HG03521 (cell line): ENCODE data around the gene PPFIBP1.
"Not testable (repeated sequence)": the region's sequence is repeated elsewhere in the genome, so short reads cannot be mapped to it uniquely, and the experiment has no call there.

ENCODE experiments used
- ATAC-seq: cut with Tn5 transposase; IDR thresholded peaks from one replicate; pipeline ENCODE4 v1.9.1; 2021; ENCODE audit warnings: mild to moderate bottlenecking, moderate library complexity; ENCODE audit not compliant: unreplicated experiment

PPFIBP1 gene

DNA sequence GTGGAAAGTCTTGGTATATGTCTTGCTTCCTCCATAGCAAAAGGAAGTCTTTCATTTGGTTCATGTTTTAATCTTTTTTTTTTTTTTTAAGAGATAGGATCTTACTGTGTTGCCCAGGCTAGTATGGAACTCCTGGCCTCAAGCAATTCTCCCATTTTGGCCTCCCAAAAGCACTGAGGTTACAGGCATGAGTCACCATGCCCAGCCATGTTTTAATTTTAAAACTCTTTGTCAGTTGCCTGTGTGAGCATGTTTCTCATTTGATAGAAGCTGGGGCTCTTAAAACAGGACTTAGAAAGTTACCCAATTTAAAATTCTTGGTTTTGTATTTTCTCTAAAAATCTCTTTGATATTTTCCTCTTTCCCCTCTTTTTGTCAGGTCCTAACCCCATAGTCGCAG lies 127.2 kb downstream of the PPFIBP1 start:
- no peak for ATAC-seq

DNA sequence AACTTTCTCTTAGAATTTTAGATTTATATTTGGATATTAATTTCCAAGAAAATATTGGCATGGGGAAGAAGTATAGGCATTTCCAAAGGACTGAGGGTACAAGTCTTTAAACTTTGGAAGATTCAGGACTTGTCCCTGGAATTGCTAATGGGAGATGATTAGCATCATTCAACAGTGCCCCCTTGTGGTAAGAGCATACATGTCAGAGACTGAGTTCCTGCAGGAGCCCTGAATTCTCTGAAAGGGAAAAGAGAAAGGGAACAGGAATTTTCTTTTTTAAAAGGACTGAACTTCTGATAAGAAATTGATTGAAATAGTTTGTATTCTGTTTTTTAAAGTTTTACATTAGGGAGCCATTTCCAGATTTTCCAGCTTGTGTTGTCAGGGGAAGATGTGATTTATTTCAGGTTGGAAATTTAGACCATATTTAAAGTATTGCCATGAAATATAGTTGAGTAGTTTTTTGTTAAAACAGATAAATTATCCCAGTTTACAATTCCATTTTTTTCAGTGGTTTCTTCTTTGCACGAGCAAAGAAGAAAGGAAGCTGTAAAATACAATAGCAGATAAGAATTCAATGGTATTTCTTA lies 128.3 kb downstream of the PPFIBP1 start:
- ATAC-seq = no peak

- ATAC-seq = no peak
Observed at GRCh38 chr12:27653661-27654060, 129.7 kb downstream of the PPFIBP1 start.

DNA sequence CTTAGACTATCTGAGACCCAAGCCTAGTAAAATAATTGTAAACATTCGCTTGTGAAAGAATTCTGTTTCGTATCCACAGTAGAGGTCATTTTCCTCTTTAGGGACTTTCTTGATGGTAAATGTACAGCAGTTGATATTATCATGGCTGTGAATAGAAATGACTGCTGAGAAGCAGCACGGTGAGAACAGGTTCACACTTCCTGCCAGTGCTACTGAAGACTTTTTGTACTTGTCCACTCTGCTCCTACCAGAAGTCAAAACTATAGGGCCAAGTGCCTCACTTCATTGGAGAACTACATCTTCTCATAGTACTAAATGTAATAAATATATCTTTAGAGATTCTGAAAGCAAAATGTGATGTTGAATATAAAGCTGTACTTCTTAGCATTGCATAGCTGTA lies 131.5 kb downstream of the PPFIBP1 start:
- ATAC-seq = not testable (repeated sequence)

DNA sequence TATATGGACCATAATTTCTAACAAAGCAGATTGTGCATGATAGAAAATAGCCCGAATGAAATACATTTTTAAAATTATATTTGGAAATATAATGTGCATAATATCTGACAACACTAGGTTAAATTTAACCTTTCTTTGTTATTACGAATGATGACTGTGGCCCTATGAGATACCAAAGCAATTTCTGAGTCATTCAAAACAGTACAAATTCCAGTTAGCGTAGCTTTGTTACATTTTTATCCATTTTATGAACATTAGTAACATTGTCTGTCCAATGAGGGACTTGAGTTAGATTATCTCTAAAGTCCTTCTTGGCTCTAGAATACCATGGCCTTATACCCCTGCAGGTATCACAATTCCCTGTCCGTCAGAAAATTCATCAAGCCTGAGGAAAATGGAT lies 133.3 kb downstream of the PPFIBP1 start:
- no peak for ATAC-seq

GRCh38 chr12:27665704-27666103 lies 141.7 kb downstream of the PPFIBP1 start:
- ATAC-seq = no peak

DNA sequence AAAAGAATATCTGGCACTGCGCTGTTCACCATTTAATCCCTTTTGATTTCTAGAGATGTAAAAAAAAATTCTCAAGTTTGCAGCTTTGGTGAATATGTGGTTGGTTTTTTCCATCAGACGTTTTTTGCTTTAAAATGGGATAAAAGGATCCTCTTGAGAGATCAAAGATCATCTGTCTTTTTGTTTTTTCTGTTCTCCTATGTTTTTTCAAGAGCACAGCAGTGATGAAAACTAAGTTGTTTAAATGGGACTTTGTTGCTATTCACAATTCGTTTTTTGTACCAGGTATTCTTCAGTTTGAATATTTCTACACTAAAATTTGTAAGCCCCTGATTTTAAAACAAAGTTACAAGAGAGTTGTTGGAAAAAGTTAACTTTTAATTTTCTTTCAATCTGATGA lies 142.5 kb downstream of the PPFIBP1 start:
- no peak for ATAC-seq

- no peak for ATAC-seq
Observed at GRCh38 chr12:27667540-27667939, 143.5 kb downstream of the PPFIBP1 start.

- no peak for ATAC-seq
Observed at GRCh38 chr12:27672051-27672450, 148.0 kb downstream of the PPFIBP1 start.

DNA sequence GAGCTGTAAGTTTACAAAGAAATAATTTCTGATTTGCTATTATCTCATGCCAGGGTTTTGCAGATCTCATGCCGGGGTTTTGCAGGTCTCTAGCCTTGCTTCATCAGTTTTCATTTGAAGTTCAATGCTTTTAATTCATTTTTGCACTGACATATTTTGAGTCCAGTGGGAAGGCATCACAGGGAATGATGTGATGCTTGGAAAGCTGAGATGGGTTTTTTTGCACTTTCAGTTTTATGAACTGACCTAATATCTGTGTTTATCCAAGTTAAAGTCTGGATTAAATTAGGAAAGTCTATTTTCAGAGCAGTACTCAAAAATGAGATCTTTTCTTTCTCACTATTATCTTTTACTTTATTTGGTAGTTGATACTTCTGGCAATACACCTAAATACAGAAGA lies 148.6 kb downstream of the PPFIBP1 start:
- ATAC-seq = no peak

DNA sequence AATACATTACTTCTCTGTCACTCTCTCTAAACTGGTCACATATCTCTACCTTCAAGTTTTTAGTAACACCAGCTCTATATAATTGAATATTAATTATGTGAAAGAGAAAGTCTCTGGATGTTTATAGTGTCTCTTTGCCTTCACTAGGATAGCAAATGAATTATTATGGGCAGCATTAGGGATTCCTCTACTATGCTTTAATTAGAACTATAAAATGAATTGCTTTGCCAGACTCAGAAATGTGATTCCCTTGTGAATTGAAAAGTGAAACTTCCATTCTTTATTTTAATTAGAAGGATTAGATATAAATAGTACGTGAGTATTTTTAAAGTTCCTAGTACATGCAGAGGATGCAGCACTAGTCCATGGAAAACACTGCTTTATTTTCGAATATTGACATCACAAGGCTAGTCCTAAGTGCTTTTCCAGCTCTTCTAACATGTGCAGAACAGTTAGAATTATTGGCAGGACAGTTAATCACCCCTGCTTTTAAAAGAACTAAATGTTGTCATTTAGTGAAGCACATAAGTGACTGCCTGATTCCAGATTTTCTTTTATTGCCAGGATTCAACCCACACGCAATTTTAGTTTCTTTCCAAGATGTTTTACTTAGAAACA lies 149.2 kb downstream of the PPFIBP1 start:
- ATAC-seq = no peak

- ATAC-seq = no peak
Observed at GRCh38 chr12:27674989-27675388, 151.0 kb downstream of the PPFIBP1 start.

- ATAC-seq = no peak
Observed at GRCh38 chr12:27680619-27681018, 156.6 kb downstream of the PPFIBP1 start.

GRCh38 chr12:27682534-27682933 lies 158.5 kb downstream of the PPFIBP1 start:
- ATAC-seq = no peak

- ATAC-seq = no peak
Observed at GRCh38 chr12:27685274-27685673, 161.3 kb downstream of the PPFIBP1 start.

DNA sequence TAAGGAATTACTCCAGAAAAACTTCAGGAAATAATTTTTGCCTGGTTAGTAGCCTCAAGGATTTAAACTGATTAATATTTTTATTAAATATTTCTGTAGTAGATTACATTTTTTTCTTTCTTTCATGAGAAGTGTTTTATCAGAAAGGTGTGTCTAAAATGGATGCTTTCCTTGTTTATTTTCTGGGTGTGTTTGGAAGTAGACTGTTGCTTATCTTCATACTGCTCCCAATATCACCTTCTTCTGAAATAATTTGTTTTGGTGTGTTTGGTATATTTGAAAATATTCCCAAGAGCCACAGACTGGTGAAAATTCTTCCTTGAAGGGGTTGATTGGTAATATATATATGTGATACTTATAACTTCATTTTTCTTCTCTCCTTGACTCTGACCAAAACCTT lies 162.1 kb downstream of the PPFIBP1 start:
- ATAC-seq = no peak

DNA sequence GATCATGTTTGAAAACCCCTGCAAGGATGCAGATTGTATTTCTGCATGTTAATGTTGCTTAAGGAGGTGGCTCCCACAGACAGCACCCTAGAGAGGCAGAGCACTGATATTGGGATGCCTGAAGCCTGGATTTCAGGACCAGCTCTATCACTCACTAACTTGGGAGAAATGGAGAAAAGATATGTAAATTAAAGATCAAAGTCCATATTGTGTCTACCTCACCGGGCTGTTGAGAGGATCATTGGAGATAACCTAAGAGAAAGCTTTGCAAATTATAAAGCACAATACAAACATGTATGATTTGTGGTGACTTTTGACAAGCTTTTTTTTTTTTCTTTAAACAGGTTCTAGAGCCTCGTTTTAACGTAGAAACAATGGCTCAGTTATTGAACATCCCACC lies 164.7 kb downstream of the PPFIBP1 start:
- no peak for ATAC-seq

DNA sequence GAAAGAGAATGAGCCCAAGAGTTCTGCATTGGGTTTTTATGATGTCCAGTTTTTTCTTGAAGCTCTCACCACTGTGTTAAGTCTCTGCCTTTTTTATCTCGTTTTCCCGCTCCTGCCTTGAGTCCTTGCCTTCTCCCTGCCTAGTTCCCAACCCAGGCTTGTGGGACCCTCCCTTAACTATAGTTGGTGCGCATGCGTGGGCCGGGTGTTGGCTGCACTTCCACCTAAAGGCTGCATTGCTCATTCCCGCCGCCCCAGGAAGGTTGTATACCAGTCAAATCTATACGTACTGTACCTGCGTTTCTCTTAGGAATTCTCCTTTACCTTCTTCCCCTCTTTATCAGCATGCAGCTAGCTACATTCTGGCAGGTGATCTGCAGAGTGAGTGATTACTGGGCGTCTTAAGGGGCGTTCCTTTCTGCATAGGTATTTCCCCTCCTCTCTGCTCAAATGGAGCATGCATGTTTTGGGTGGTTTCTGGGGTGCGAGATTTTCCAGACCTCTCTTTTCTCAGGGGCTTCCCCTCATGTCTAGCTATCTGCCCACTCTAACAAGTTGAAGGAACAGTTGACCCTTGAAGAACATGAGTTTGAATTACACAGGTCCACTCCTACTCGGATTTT lies 165.7 kb downstream of the PPFIBP1 start:
- ATAC-seq = no peak

DNA sequence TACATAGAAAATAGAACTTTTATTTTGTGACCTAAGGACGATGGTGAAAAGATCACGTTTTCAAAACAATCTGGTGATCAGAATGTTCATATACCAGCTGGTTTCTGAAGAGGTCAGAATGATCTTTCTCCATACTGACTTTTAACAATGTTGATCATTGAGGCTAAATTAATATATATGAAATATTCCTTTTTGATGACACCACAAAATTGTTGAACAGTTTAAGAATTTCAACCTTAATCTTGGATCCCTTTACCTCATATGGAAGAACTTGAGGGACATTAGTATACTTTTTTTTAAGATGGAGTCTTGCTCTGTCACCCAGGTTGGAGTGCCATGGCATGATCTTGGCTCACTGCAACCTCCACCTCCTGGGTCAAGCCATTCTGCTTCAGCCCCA lies 169.4 kb downstream of the PPFIBP1 start:
- ATAC-seq = no peak

GRCh38 chr12:27695556-27696292 lies 171.7 kb downstream of the PPFIBP1 start:
- ATAC-seq = no peak

- ATAC-seq = no peak
Observed at GRCh38 chr12:27696293-27696652, 172.3 kb downstream of the PPFIBP1 start, which contains the start of gene REP15. Gene REP15, plus strand, starts transcription at chr12:27696447. Its CDS starts 116 bp downstream, at chr12:27696563.
